ENCODE measurements around the gene MAP2K5. TPM values are rescaled to one million over a fixed set of nuclear protein-coding genes. Genes with fewer than 3 reads are reported as not detected.
A peak's percentile ranks its signal among the peaks of the same experiment; 100 is the strongest.

Gene MAP2K5
- total and polyA plus RNA-seq, 10 of the 15 experiments (the other 5 are each of a cell fraction or from before 2014, with no cell fraction given), result 1.3 to 19.4 (median 9.6) TPM

DNA sequence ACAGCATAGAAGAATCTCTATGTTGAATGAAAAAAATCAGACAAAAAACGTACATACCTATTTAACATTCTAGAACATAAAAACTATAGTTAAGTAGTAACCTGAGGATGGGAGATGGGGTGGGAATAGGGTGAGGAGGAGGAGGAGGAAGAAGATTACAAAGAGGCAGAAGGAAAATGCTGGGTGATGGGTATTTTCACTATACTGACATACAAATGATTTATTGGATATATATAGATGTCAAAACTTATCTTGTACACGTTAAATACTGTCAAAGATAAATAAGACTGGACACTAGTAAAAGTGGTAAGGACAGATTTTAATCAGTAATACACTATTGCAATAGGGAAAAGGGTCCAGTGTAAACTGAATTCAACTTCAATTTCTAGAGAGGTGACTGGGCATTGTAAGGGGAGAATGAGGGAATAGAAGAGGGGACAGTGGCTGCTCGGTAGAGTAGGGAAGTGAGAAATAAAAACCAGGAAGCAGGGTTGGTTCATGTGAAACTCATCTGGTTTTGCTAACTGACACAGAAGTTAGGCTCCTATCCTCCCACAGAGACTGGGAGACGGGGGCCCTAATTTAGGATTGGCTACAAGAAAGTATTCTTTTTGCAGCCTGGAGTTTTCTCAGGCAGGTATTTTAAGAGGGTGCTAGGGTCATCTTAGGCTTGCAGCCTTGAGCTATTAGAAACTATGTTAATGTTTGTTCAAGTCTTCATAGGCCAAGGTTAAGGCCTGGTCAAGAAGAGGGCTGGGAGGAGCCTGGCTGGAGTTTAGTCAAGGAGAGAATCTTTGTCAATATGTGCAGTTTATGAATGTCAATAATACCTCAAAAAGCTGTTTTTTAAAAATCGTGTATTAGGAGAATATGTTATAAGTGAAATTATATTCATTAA lies 36.6 kb upstream of the MAP2K5 start:
- no peak overlapping the region for H3K27ac ChIP-seq (ENCODE audit: control insufficient read depth, insufficient read depth)
- SMC1A ChIA-PET (ENCODE audit: uncharacterized antibody, unreplicated experiment), result interaction anchor here (0.7 to 2.0 kb wide), 8 partner anchors 10 to 330 kb away, joined by 3 to 8 read pairs (median 4); partner anchors contain the start of gene C15orf61
- BruUV-seq (replicated peaks), result no TSS peak
- RAD21 ChIA-PET (ENCODE audit: unreplicated experiment), result interaction anchor here (0.7 kb wide), 2 partner anchors 15 to 332 kb away, joined by 3 read pairs; no protein-coding TSS in a partner anchor
- no peak for FAIRE-seq
- no peaks in the 10 kb centered on the region for H3K27me3 ChIP-seq (replicated peaks in 1 of 2; ENCODE audit: control insufficient read depth in 2 of 2, insufficient read depth in 2 of 2, low read length in 1 of 2)
- H4K20me1 ChIP-seq (ENCODE audit: control insufficient read depth, insufficient read depth), result no peaks in the 10 kb centered on the region
- ATAC-seq, result peak; percentile 56
- POLR2A ChIA-PET, result interaction anchor here (1.0 kb wide), 1 partner anchor 16 kb away, joined by 4 read pairs; no protein-coding TSS in a partner anchor
- no peak overlapping the region for H3K9ac ChIP-seq (ENCODE audit: control insufficient read depth, insufficient read depth, low read length)
- WGBS (ENCODE audit: insufficient coverage, insufficient replicate concordance, low lambda C conversion rate, missing lambda C conversion rate), result 51% methylated on average over 5 of the region's 5 CpGs
- intact Hi-C loops (cut with micrococcal nuclease; ENCODE audit: unreplicated experiment) (no loop called here), in situ Hi-C loops (cut with MboI) (no loop called here)
- H3K4me2 ChIP-seq (ENCODE audit: control insufficient read depth, insufficient read depth), result peak overlapping the region; percentile 38
- no peaks in the 10 kb centered on the region for H3K9me3 ChIP-seq (replicated peaks; ENCODE audit: control insufficient read depth, insufficient read depth, low read length)
- no peaks in the 10 kb centered on the region for H3K79me2 ChIP-seq (ENCODE audit: control insufficient read depth, insufficient read depth, low read length)
- no peak overlapping the region; the same call in 1 of the 2 replicates for H2AFZ ChIP-seq (ENCODE audit: control insufficient read depth, low read depth, low read length)
- peaks cover 14% of the 10 kb centered on the region for H3K4me1 ChIP-seq (ENCODE audit: control insufficient read depth, insufficient read depth, low read length)
- no peaks in the 10 kb centered on the region for H3K36me3 ChIP-seq (ENCODE audit: control insufficient read depth in 2 of 2, insufficient read depth in 2 of 2, low read length in 1 of 2)
- TF ChIP-seq, protein P1, sequence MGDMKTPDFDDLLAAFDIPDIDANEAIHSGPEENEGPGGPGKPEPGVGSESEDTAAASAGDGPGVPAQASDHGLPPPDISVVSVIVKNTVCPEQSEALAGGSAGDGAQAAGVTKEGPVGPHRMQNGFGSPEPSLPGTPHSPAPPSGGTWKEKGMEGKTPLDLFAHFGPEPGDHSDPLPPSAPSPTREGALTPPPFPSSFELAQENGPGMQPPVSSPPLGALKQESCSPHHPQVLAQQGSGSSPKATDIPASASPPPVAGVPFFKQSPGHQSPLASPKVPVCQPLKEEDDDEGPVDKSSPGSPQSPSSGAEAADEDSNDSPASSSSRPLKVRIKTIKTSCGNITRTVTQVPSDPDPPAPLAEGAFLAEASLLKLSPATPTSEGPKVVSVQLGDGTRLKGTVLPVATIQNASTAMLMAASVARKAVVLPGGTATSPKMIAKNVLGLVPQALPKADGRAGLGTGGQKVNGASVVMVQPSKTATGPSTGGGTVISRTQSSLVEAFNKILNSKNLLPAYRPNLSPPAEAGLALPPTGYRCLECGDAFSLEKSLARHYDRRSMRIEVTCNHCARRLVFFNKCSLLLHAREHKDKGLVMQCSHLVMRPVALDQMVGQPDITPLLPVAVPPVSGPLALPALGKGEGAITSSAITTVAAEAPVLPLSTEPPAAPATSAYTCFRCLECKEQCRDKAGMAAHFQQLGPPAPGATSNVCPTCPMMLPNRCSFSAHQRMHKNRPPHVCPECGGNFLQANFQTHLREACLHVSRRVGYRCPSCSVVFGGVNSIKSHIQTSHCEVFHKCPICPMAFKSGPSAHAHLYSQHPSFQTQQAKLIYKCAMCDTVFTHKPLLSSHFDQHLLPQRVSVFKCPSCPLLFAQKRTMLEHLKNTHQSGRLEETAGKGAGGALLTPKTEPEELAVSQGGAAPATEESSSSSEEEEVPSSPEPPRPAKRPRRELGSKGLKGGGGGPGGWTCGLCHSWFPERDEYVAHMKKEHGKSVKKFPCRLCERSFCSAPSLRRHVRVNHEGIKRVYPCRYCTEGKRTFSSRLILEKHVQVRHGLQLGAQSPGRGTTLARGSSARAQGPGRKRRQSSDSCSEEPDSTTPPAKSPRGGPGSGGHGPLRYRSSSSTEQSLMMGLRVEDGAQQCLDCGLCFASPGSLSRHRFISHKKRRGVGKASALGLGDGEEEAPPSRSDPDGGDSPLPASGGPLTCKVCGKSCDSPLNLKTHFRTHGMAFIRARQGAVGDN (IDR thresholded peaks at IDR 0.05), result no peak
- TF ChIP-seq EED (IDR thresholded peaks at IDR 0.05; ENCODE audit: low read depth) (peak; percentile 46; the same call in 1 of the 2 replicates), DPF2 (IDR thresholded peaks at IDR 0.05) (no peak), IKZF2 (IDR thresholded peaks at IDR 0.05) (peak; percentile 35 to 38; a peak in 2 of 4 replicates), SPI1 (IDR thresholded peaks at IDR 0.05; ENCODE audit: borderline replicate concordance, insufficient read depth, low read depth, low read length) (peak; percentile 77; the same call in 1 of the 2 replicates), IKZF1 (conservative IDR thresholded peaks at IDR 0.05) (0 out of 2 replicates have a peak, but pooled peaks have one; percentile 25)
- DNase-seq (ENCODE audit: low read depth, low spot score), result no peak
- CTCF ChIA-PET, result interaction anchor here (1.0 to 1.4 kb wide), 5 partner anchors 9 to 326 kb away, joined by 3 to 7 read pairs (median 4); no protein-coding TSS in a partner anchor
- no peak overlapping the region for H3K4me3 ChIP-seq

Measured in GM12878 (cell line).